A549 (cell line): ENCODE data around the gene ZNF618. TPM values are rescaled to one million over a fixed set of nuclear protein-coding genes. Genes with fewer than 3 reads are reported as not detected.

Experiments used
- ATAC-seq, 2 experiments: fragments of 200-7000 bp in 1 of 2; fragments of >200 bp in 1 of 2; cut with Nextera tagmentation in 1 of 2; cut with Tn5 transposase in 1 of 2; 3 replicates each; pipeline versions ENCODE4 v1.8.0 to v1.9.1; 2018 to 2020; ENCODE audit warnings: mild to moderate bottlenecking in 1 of 2, moderate library complexity in 1 of 2
- CTCF ChIA-PET: fragments of 300-600 bp; sonication (Branson Sonifier 250); formaldehyde crosslinking; extraction: SDS; loops from one replicate; lab custom pipeline; 2021; ENCODE audit warnings: antibody characterized with exemption, inconsistent platforms; lab: Yijun Ruan, JAX
- POLR2A ChIA-PET: fragments of 350-600 bp; formaldehyde crosslinking; extraction: SDS; loops from one replicate; lab custom pipeline; 2021; ENCODE audit warnings: antibody characterized with exemption, inconsistent platforms; lab: Yijun Ruan, JAX
- DNase-seq, 2 experiments: peaks; one replicate each; pipeline versions ENCODE4 v3.0.0 to v3.0.0-alpha.2; 2011 to 2016; ENCODE audit warnings: low read depth in 1 of 2, low spot score in 1 of 2
- FAIRE-seq: peaks from 2 replicates; lab custom pipeline; 2011; peaks lifted over from hg19 to GRCh38; lab: Jason Lieb, UNC
- H3K27ac ChIP-seq, 2 experiments: fragments of >200 bp; sonication (Bioruptor Twin); formaldehyde crosslinking; 3 replicates each; pipeline ENCODE4 v1.5.1; 2016 to 2017
- H3K4me1 ChIP-seq: fragments of >200 bp; sonication (Bioruptor Twin); formaldehyde crosslinking; 3 replicates; pipeline ENCODE4 v1.6.1; 2016
- H3K4me2 ChIP-seq: fragments of >200 bp; sonication (Bioruptor Twin); formaldehyde crosslinking; 3 replicates; pipeline ENCODE4 v1.6.1; 2016
- H3K4me3 ChIP-seq: fragments of >200 bp; sonication (Bioruptor Twin); formaldehyde crosslinking; 3 replicates; pipeline ENCODE4 v1.5.1; 2016
- H3K9me3 ChIP-seq: fragments of >200 bp; sonication (Bioruptor Twin); formaldehyde crosslinking; 3 replicates; pipeline ENCODE4 v1.6.1; 2016
- CHD2 ChIP-seq: fragments of 150-350 bp; IDR thresholded peaks from 2 replicates; pipeline ENCODE4 v1.6.1; 2014; ENCODE audit warnings: low read length; ENCODE audit not compliant: partially characterized antibody
- FOSB ChIP-seq: fragments of 250-450 bp; sonication (Bioruptor Pico); IDR thresholded peaks from 2 replicates; pipeline ENCODE4 v1.5.0; 2020; ENCODE audit warnings: mild to moderate bottlenecking, moderate library complexity
- FOXS1 ChIP-seq: fragments of 250-450 bp; sonication (Bioruptor Pico); IDR thresholded peaks from 2 replicates; pipeline ENCODE4 v1.5.0; 2020; ENCODE audit warnings: mild to moderate bottlenecking, moderate library complexity
- GATA3 ChIP-seq: IDR thresholded peaks from 2 replicates; pipeline ENCODE4 v1.6.1; 2012; ENCODE audit warnings: borderline replicate concordance
- HDAC2 ChIP-seq: fragments of 200-600 bp; sonication (generic); IDR thresholded peaks from 2 replicates; pipeline ENCODE4 v1.6.1; 2016
- HOXB13 ChIP-seq: fragments of 250-450 bp; sonication (Bioruptor Pico); IDR thresholded peaks from 2 replicates; pipeline ENCODE4 v1.5.0; 2020; ENCODE audit warnings: low read depth, mild to moderate bottlenecking, moderate library complexity
- KDM5A ChIP-seq: fragments of 200-600 bp; sonication (generic); IDR thresholded peaks from 2 replicates; pipeline ENCODE4 v1.6.1; 2016; ENCODE audit warnings: antibody characterized with exemption, mild to moderate bottlenecking
- MYC ChIP-seq: IDR thresholded peaks from 2 replicates; pipeline ENCODE4 v1.6.1; 2012; ENCODE audit warnings: mild to moderate bottlenecking, inconsistent platforms, low read length, improper control_type of control experiment, borderline replicate concordance
- NFE2L2 ChIP-seq: fragments of 150-350 bp; conservative IDR thresholded peaks from 2 replicates; pipeline ENCODE4 v1.6.1; 2014; ENCODE audit warnings: low read length
- NPAS2 ChIP-seq: fragments of 250-450 bp; sonication (Bioruptor Pico); IDR thresholded peaks from 2 replicates; pipeline ENCODE4 v1.8.0; 2022; ENCODE audit warnings: mild to moderate bottlenecking, moderate library complexity, borderline replicate concordance
- PHF8 ChIP-seq: fragments of 200-600 bp; sonication (generic); IDR thresholded peaks from 2 replicates; pipeline ENCODE4 v1.6.1; 2016; ENCODE audit warnings: low read depth, mild to moderate bottlenecking, antibody characterized with exemption, moderate library complexity, borderline replicate concordance
- POLR2A ChIP-seq: IDR thresholded peaks from 2 replicates; pipeline ENCODE4 v1.6.1; 2012; ENCODE audit warnings: mild to moderate bottlenecking, low read length
- POLR2AphosphoS2 ChIP-seq: conservative IDR thresholded peaks from 2 replicates; pipeline ENCODE4 v1.6.1; 2012; ENCODE audit warnings: low read length, improper control_type of control experiment, inconsistent platforms
- RARB ChIP-seq: fragments of 250-450 bp; sonication (Bioruptor Pico); IDR thresholded peaks from 2 replicates; pipeline ENCODE4 v1.8.0; 2021; ENCODE audit warnings: mild to moderate bottlenecking, moderate library complexity
- RCOR1 ChIP-seq: fragments of 150-350 bp; IDR thresholded peaks from 2 replicates; pipeline ENCODE4 v1.6.1; 2014; ENCODE audit warnings: antibody characterized with exemption, low read length, low read depth
- RFX5 ChIP-seq: fragments of 450-650 bp; IDR thresholded peaks from 2 replicates; pipeline ENCODE4 v1.7.1; 2014; ENCODE audit warnings: antibody characterized with exemption, mild to moderate bottlenecking, moderate library complexity
- SREBF2 ChIP-seq: fragments of 450-650 bp; IDR thresholded peaks from 2 replicates; pipeline ENCODE4 v1.6.1; 2014; ENCODE audit warnings: mild to moderate bottlenecking, moderate library complexity
- ZNF302 ChIP-seq: fragments of 250-450 bp; sonication (Bioruptor Pico); IDR thresholded peaks from 2 replicates; pipeline ENCODE4 v1.9.0; 2021; ENCODE audit warnings: inconsistent platforms, mild to moderate bottlenecking, moderate library complexity
- WGBS: methylation state at CpG from one replicate; pipeline ENCODE4 v1.1.6; 2017; ENCODE audit errors: missing lambda C conversion rate; 5-methylcytosine and 5-hydroxymethylcytosine counted together
- polyA plus RNA-seq, 4 experiments: library from polyadenylated mRNA; depleted of rRNA in 3 of 4; stranded (reverse); fragments of >200 nt; fragmentation: RNase III in 1 of 4; extraction: RNeasy Plus Mini Kit Qiagen cat#74134 plus additional on column Dnase treatment in 1 of 4; gene quantifications; 2 replicates in 3 of 4; 3 replicates in 1 of 4; pipeline ENCODE4 v1.2.3, GENCODE V29; 2011 to 2017
- TF ChIP-seq, protein P1 (sequence below): fragments of 150-350 bp; IDR thresholded peaks from 2 replicates; pipeline ENCODE4 v1.6.1; 2014; ENCODE audit warnings: low read depth, mild to moderate bottlenecking, low read length
- TF ChIP-seq, protein P2 (sequence below): IDR thresholded peaks from 2 replicates; pipeline ENCODE4 v1.6.1; 2012
- TF ChIP-seq, protein P3 (sequence below): fragments of 250-450 bp; sonication (Bioruptor Pico); IDR thresholded peaks from 2 replicates; pipeline ENCODE4 v1.5.0; 2021; ENCODE audit warnings: mild to moderate bottlenecking, moderate library complexity, borderline replicate concordance
- TF ChIP-seq, protein P4 (sequence below): fragments of >200 bp; sonication (Bioruptor Twin); formaldehyde crosslinking; IDR thresholded peaks from 3 replicates; pipeline ENCODE4 v1.5.1; 2016
- TF ChIP-seq, protein P5 (sequence below): fragments of >200 bp; sonication (Bioruptor Twin); formaldehyde crosslinking; IDR thresholded peaks from 3 replicates; pipeline ENCODE4 v1.6.1; 2016

ZNF618 gene
- polyA plus RNA-seq, 2 of the 4 experiments (the other 2 are of a cell fraction), result 9.0 to 10.0 TPM

DNA sequence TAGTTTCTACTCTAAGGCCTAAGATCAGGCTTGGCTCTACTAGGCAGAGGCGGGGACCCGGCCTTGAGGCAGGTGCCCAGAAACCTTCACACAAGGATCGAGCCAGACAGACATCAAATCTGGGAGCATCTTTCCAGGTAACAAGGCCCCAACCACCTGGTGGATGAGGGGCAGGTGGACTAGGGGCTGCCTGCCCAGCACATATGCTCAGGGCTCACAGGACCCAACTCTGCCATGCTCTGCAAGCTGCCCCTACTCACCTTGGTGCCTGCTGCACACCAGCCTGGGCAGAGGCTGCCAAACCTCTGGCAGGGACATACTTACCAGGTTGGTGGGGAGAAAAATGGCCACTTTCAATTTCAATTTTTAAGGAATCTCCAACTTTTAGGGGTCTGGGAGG lies 2.2 kb upstream of the ZNF618 start:
- H3K9me3 ChIP-seq, result no peaks in the 10 kb centered on the region
- ChIA-PET POLR2A (interaction anchor here (0.7 kb wide), 1 partner anchor 16 kb away, joined by 4 read pairs; no protein-coding TSS in a partner anchor), CTCF (interaction anchor here (0.6 to 1.1 kb wide), 2 partner anchors 8 to 115 kb away, joined by 3 to 5 read pairs; no protein-coding TSS in a partner anchor)
- 91% methylated on average over 3 of the region's 3 CpGs for WGBS
- FAIRE-seq, result no peak
- no peak for DNase-seq
- no peak for ATAC-seq
- peaks cover 16% of the 10 kb centered on the region; the same call in 2 of the 3 replicates for H3K4me1 ChIP-seq
- no peak overlapping the region for H3K27ac ChIP-seq
- H3K4me3 ChIP-seq, result no peak overlapping the region
- H3K4me2 ChIP-seq, result no peak overlapping the region
- TF ChIP-seq RCOR1, result no peak
- TF ChIP-seq POLR2AphosphoS2, result no peak
- no peak for TF ChIP-seq POLR2A
- TF ChIP-seq, all 56 proteins: peak for 0

DNA sequence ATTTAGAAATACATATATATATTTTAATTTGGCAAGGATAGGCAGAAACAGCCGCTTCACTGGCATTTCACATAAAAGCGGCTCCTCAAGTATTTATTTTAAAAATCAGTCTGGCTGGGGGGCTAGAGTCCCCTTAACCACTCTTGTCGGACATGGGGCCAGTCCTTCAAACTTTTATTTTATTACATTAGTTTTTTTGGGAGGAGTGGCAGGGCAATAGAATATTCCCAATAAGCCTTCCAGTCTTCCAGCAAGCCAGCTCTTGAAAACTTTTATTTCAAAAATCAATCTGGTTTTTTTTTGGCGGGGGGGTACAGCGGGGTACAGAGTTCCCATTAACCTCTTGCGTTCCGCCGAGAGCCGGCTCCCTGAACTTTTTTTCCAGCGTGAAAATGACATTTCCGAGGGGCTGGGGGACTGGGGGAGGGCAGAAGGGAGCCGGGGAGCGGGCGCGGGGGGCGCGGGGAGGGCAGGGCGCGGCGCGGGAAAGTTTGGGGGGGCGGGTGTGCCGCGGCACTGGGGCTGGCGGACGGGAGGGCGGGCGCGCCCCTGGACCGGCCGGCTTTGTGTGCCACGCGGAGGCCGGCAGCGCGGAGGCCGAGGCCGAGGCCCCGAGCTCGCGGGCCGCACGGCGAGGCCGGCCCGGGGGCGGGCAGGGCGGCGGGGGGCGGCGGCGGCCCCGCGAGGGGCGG lies 504 bp upstream of the ZNF618 start:
- Histone ChIP-seq H3K4me3 (peak overlapping the region; percentile 100), H3K4me2 (peak overlapping the region; percentile 82), H3K27ac (peak overlapping the region; percentile 81 to 97), H3K9me3 (no peaks in the 10 kb centered on the region), H3K4me1 (peaks cover 18% of the 10 kb centered on the region; the same call in 2 of the 3 replicates)
- WGBS, result 8% methylated on average over 21 of the region's 55 CpGs
- POLR2A ChIA-PET, result interaction anchor here (0.7 to 1.4 kb wide), 2 partner anchors 9 to 163 kb away, joined by 3 to 7 read pairs; no protein-coding TSS in a partner anchor
- CTCF ChIA-PET, result interaction anchor here (1.3 to 2.3 kb wide), 4 partner anchors 8 to 194 kb away, joined by 3 to 13 read pairs (median 8); no protein-coding TSS in a partner anchor
- TF ChIP-seq NFE2L2, result no peak
- TF ChIP-seq PHF8, result no peak
- TF ChIP-seq, protein P1, sequence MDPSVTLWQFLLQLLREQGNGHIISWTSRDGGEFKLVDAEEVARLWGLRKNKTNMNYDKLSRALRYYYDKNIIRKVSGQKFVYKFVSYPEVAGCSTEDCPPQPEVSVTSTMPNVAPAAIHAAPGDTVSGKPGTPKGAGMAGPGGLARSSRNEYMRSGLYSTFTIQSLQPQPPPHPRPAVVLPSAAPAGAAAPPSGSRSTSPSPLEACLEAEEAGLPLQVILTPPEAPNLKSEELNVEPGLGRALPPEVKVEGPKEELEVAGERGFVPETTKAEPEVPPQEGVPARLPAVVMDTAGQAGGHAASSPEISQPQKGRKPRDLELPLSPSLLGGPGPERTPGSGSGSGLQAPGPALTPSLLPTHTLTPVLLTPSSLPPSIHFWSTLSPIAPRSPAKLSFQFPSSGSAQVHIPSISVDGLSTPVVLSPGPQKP, result no peak
- TF ChIP-seq MYC, result no peak
- TF ChIP-seq, protein P2, sequence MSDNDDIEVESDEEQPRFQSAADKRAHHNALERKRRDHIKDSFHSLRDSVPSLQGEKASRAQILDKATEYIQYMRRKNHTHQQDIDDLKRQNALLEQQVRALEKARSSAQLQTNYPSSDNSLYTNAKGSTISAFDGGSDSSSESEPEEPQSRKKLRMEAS, result peak; percentile 45; the same call in 1 of the 2 replicates
- TF ChIP-seq POLR2A, result no peak
- ATAC-seq (peak; percentile 73 to 83), FAIRE-seq (no peak), DNase-seq (peak; percentile 38 to 39)

DNA sequence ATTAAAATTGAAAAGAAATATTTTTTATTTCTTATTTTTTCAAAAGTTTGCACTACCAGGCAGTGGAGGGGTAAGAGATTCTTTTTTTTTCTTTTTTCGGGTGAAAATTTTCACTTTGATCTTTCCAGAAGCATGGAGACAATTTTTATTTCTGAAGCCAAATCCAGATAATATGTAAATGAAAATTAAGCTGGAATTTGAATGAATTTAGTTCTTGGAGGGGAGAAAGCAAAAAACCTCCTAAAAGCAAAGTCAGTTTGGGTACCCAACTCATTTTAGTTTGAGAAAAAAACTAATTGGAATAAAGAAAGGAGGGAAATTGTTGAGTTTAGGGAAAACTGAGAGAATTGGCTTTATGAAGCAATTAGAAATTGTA lies 872 bp downstream of the ZNF618 start:
- Histone ChIP-seq H3K4me3 (peak overlapping the region; percentile 100), H3K4me1 (peaks cover 18% of the 10 kb centered on the region; the same call in 2 of the 3 replicates), H3K9me3 (no peaks in the 10 kb centered on the region), H3K4me2 (peak overlapping the region; percentile 88)
- 2% methylated on average over 1 of the region's 1 CpG for WGBS
- ChIA-PET POLR2A (no interaction called here), CTCF (interaction anchor here (0.6 to 2.3 kb wide), 18 partner anchors 10 to 385 kb away, joined by 3 to 13 read pairs (median 4); no protein-coding TSS in a partner anchor)
- TF ChIP-seq ZNF302 (CRISPR knock-in tag) (no peak), NPAS2 (CRISPR knock-in tag) (no peak), FOSB (CRISPR knock-in tag) (no peak), KDM5A (no peak)
- TF ChIP-seq, protein P3, sequence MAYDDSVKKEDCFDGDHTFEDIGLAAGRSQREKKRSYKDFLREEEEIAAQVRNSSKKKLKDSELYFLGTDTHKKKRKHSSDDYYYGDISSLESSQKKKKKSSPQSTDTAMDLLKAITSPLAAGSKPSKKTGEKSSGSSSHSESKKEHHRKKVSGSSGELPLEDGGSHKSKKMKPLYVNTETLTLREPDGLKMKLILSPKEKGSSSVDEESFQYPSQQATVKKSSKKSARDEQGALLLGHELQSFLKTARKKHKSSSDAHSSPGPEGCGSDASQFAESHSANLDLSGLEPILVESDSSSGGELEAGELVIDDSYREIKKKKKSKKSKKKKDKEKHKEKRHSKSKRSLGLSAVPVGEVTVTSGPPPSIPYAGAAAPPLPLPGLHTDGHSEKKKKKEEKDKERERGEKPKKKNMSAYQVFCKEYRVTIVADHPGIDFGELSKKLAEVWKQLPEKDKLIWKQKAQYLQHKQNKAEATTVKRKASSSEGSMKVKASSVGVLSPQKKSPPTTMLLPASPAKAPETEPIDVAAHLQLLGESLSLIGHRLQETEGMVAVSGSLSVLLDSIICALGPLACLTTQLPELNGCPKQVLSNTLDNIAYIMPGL (CRISPR knock-in tag), result no peak
- TF ChIP-seq, all 56 proteins: peak for 0
- ATAC-seq (no peak), DNase-seq (no peak), FAIRE-seq (no peak)
- H3K27ac ChIP-seq, result peak overlapping the region; percentile 97 to 100

DNA sequence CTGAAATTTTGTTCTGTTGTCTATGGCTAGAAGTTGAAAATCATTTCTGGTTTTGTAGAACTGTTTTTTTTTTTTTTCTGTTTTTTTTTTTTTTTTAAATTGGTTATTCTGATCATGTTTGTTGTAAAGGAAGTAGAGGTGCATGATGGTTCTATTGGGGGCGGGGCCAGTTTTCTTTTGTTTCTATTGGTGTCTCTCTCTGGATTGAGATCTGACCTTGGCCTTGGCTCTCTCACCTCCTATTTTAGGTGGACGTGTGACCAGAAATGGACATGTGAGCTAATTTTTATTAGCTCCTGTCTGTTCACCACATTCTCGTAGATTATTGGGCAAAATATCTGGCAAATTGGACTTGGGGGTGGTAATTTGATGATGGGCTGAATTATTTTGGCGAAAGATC lies 3.2 kb downstream of the ZNF618 start:
- no peak overlapping the region for H3K27ac ChIP-seq
- H3K4me3 ChIP-seq, result no peak overlapping the region
- DNase-seq, result no peak
- WGBS, result 90% methylated on average over 4 of the region's 4 CpGs
- no peak for ATAC-seq
- H3K9me3 ChIP-seq, result no peaks in the 10 kb centered on the region
- FAIRE-seq, result no peak
- H3K4me2 ChIP-seq, result no peak overlapping the region
- peaks cover 18% of the 10 kb centered on the region; the same call in 2 of the 3 replicates for H3K4me1 ChIP-seq
- ChIA-PET POLR2A (no interaction called here), CTCF (interaction anchor here (0.6 to 1.5 kb wide), 6 partner anchors 25 to 432 kb away, joined by 3 to 4 read pairs (median 4); no protein-coding TSS in a partner anchor)
- TF ChIP-seq RFX5, result no peak
- no peak for TF ChIP-seq HDAC2
- TF ChIP-seq SREBF2, result no peak
- TF ChIP-seq, protein P4, sequence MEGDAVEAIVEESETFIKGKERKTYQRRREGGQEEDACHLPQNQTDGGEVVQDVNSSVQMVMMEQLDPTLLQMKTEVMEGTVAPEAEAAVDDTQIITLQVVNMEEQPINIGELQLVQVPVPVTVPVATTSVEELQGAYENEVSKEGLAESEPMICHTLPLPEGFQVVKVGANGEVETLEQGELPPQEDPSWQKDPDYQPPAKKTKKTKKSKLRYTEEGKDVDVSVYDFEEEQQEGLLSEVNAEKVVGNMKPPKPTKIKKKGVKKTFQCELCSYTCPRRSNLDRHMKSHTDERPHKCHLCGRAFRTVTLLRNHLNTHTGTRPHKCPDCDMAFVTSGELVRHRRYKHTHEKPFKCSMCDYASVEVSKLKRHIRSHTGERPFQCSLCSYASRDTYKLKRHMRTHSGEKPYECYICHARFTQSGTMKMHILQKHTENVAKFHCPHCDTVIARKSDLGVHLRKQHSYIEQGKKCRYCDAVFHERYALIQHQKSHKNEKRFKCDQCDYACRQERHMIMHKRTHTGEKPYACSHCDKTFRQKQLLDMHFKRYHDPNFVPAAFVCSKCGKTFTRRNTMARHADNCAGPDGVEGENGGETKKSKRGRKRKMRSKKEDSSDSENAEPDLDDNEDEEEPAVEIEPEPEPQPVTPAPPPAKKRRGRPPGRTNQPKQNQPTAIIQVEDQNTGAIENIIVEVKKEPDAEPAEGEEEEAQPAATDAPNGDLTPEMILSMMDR, result no peak
- TF ChIP-seq NFE2L2, result no peak
- no peak for TF ChIP-seq FOXS1 (CRISPR knock-in tag)
- no peak for TF ChIP-seq RARB (CRISPR knock-in tag)
- TF ChIP-seq POLR2A, result no peak
- TF ChIP-seq CHD2, result no peak
- TF ChIP-seq GATA3, result no peak
- TF ChIP-seq, protein P5, sequence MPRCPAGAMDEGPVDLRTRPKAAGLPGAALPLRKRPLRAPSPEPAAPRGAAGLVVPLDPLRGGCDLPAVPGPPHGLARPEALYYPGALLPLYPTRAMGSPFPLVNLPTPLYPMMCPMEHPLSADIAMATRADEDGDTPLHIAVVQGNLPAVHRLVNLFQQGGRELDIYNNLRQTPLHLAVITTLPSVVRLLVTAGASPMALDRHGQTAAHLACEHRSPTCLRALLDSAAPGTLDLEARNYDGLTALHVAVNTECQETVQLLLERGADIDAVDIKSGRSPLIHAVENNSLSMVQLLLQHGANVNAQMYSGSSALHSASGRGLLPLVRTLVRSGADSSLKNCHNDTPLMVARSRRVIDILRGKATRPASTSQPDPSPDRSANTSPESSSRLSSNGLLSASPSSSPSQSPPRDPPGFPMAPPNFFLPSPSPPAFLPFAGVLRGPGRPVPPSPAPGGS, result no peak
- no peak for TF ChIP-seq HOXB13 (CRISPR knock-in tag)
